ENCODE measurements around the gene APOO.

Gene APOO

GRCh38 chrX:23786268-23786815 is 121.4 kb downstream of the APOO start:
- DNase-seq = no peak

- no peak for DNase-seq
Measured at GRCh38 chrX:23785580-23785979, 122.2 kb downstream of the APOO start.

DNA sequence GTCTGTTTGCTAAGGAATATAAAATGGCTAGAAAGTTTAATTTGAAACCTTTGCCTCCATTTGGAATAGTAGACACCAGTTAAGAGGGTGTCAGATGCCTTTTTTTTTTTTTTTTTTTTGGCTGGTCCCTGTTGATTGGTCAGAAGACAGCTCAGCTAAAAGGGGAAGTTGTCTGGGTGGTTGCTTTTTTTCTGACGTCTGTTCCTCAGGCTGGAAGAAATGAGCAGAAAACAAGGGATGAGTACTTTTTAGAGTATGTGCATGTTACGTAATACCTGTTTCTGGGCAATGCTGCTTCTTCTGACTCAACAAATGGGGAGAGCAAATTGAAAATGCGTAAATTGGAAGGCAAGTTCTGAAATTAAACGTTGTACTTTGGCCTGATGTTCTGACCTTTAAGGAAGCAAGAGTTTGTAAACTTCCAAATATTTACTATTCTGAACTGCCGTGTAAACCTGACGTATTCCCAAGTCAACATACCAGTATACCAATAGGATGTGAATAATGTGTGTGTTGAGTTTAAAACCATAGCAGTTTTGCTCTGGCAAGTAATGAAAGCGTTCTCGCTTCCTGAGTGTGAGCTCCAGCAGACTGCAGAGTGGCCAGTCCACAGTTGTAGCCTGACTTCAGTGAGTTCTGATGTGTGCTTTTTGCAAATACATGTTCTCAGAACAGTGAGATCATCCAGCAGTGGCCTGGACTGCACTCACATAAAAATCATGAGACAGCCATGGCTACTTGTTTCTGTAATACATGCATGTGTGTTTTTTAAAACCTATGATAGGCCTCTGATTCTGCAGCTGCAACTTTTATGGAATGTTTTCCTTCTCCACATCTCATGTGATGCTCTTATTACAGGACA is 123.0 kb downstream of the APOO start:
- peak in 1 of 51 donors; percentile 1 for DNase-seq

DNA sequence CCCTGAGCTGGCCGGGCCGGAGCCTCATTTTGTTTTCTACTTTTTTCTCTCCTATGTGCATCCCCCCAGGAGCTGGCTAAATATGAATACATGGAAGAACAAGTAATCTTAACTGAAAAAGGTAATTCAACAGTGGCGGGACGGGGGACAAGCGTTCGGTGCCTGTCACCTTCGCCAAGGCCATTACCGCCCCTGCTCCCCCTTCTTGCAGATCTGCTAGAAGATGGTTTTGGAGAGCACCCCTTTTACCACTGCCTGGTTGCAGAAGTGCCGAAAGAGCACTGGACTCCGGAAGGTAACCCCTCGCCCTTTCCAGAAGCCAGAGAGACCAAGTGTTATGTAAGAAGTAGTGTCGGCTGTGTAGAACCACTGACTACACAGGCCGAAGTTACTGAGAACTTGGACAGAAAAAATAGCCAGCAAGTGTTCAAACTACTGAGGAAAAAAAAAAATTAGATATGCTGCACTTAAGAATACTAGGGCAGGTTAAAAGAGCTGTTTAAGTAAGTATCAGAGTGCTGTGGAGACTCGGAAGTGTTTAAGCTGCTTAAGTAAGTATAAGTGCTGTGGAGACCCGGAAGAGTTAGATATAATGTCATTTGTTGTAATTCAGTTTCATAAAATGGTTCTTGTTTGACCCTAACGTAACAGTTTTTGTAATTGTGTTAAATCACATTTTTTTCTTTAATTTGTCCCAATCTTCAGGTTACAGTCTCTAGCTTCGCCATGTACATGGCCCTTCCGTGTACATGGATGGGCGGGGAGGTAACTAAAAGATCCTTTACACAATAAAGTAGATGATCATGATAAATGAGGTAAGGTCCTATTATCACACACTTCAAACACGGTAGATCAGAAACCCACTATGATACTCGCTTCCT is 123.9 kb downstream of the APOO start:
- peak in 6 of 51 donors; percentile 3 to 25 (median 14) for DNase-seq
